ENCODE results near the gene AKAP13.

AKAP13 gene

GRCh38 chr15:85563731-85564130 is 183.3 kb downstream of the AKAP13 start:
- TF ChIP-seq CTCF (conservative IDR thresholded peaks at IDR 0.05; ENCODE audit: low read length), result no peak

GRCh38 chr15:85564686-85565085 is 184.3 kb downstream of the AKAP13 start:
- H3K4me3 ChIP-seq (ENCODE audit: low read length), result no peak overlapping the region
- no peak for TF ChIP-seq CTCF (conservative IDR thresholded peaks at IDR 0.05; ENCODE audit: low read length)
- DNase-seq (ENCODE audit: low read depth), result no peak

More at GRCh38 chr15:85563731-85564130, 183.3 kb downstream of the AKAP13 start:
- H3K4me3 ChIP-seq (ENCODE audit: low read length), result no peak overlapping the region
- DNase-seq (ENCODE audit: low read depth), result no peak

- no peak overlapping the region for H3K4me3 ChIP-seq (ENCODE audit: low read length)
- TF ChIP-seq CTCF (conservative IDR thresholded peaks at IDR 0.05; ENCODE audit: low read length), result no peak
- DNase-seq (ENCODE audit: low read depth), result no peak
Observed at GRCh38 chr15:85568261-85568808, 187.9 kb downstream of the AKAP13 start.

- no peak for TF ChIP-seq CTCF (conservative IDR thresholded peaks at IDR 0.05; ENCODE audit: low read length)
- no peak for DNase-seq (ENCODE audit: low read depth)
- no peak overlapping the region for H3K4me3 ChIP-seq (ENCODE audit: low read length)
Observed at GRCh38 chr15:85570336-85570735, 189.9 kb downstream of the AKAP13 start.

GRCh38 chr15:85571780-85572179 is 191.4 kb downstream of the AKAP13 start:
- no peak for TF ChIP-seq CTCF (conservative IDR thresholded peaks at IDR 0.05; ENCODE audit: low read length)
- no peak for DNase-seq (ENCODE audit: low read depth)

GRCh38 chr15:85576392-85576791 is 196.0 kb downstream of the AKAP13 start:
- no peak overlapping the region for H3K4me3 ChIP-seq (ENCODE audit: low read length)
- no peak for TF ChIP-seq CTCF (conservative IDR thresholded peaks at IDR 0.05; ENCODE audit: low read length)
- DNase-seq (ENCODE audit: low read depth), result no peak

More at GRCh38 chr15:85571780-85572179, 191.4 kb downstream of the AKAP13 start:
- no peak overlapping the region for H3K4me3 ChIP-seq (ENCODE audit: low read length)

GRCh38 chr15:85578941-85579701 is 198.7 kb downstream of the AKAP13 start:
- TF ChIP-seq CTCF (conservative IDR thresholded peaks at IDR 0.05; ENCODE audit: low read length), result no peak
- no peak for DNase-seq (ENCODE audit: low read depth)

More at GRCh38 chr15:85578941-85579701, 198.7 kb downstream of the AKAP13 start:
- H3K4me3 ChIP-seq (ENCODE audit: low read length), result no peak overlapping the region

Data from AG10803 (cell line).